B cell (primary cell): Measurements from ENCODE around the gene GSS.

Source experiments
- CTCF ChIP-seq: fragments of 200-600 bp; IDR thresholded peaks from one replicate; pipeline ENCODE4 v1.8.0; 2022; ENCODE audit warnings: antibody characterized with exemption, mild to moderate bottlenecking
- EZH2 ChIP-seq: IDR thresholded peaks from 2 replicates; pipeline ENCODE4 v1.6.1; 2012; ENCODE audit warnings: borderline replicate concordance, low read depth, mild to moderate bottlenecking, moderate library complexity, low read length; ENCODE audit not compliant: insufficient read depth, poor library complexity, severe bottlenecking

- TF ChIP-seq CTCF (no peak), EZH2 (no peak)
Observed at GRCh38 chr20:34915749-34916455, 39.7 kb downstream of the GSS start.
